ENCODE measurements around the gene LRRC9.
"Not testable (repeated sequence)": the region's sequence is repeated elsewhere in the genome, so short reads cannot be mapped to it uniquely, and the experiment has no call there.

LRRC9 gene

DNA sequence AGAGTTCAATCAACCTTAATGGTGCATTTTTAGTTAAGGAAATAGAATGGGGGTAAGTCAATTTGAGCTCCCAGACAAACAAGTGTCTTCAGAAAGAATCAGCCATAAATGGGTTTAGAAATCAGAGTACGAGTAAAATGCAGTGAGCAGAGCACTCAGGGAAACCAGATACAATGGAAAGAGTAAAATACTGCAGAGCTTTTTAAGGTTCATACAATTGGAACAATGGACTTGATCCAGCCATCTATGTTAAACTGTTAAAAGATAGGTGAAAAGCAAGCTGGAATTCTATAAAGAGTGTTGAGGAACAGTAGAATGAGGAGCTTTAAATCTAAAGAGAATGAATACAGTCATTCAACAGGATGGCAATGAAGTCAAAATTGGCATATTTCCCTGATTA lies 147.9 kb downstream of the LRRC9 start:
- no peak for DNase-seq

DNA sequence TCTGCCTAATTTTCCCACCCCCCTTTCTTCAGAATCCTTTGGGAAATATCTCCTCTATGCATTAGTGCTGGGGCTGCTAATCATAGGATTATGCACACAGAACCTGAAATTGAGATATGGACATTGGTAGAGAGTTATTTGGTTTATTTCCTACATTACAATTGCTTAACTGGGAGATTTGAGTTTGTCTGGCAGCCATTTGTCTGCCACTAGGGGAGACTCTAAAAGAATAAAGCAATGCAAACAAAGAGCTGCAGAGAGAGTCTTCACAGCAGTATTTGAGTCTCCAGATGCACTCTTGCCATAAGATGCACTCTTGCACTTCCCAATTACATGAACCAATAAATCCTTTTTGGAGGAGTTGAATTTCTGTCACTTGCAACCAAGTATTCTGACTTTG lies 159.8 kb downstream of the LRRC9 start:
- no peak for DNase-seq

DNA sequence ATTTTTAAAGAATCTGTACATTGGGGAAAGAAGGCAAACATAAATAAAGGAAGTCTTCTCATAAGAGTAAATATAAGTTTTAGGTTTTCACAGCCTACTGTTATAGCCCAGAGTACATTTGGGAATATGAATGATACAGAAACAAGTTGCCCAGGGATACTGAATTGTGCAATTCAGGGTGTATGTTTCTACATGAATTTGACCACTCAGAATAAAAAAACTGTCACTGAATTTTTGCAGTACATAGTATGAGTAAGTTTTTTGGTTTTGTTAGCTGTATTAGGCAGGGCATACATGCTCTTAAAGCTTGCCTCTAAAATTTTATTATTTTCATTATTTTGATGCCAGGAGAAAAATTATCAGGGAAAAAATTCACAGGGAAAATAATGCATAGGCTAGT lies 165.1 kb downstream of the LRRC9 start:
- no peak for DNase-seq

DNA sequence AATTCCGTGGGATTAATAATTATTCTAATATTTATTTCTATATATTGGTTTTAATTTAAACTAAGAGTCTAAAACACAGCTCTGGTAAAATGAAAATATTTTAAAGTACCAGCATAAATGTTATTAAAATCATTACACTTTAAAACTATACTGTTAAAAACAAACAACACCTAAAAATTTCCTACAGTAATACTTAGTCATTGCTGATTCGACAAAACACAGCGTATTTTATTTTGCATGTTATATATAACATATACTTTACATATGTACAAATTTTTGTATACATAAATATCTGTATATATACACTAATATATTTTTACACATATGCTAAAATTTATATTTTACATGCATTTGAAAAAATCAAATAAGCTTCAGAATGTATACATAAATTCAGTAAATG lies 165.7 kb downstream of the LRRC9 start:
- no peak for DNase-seq

DNA sequence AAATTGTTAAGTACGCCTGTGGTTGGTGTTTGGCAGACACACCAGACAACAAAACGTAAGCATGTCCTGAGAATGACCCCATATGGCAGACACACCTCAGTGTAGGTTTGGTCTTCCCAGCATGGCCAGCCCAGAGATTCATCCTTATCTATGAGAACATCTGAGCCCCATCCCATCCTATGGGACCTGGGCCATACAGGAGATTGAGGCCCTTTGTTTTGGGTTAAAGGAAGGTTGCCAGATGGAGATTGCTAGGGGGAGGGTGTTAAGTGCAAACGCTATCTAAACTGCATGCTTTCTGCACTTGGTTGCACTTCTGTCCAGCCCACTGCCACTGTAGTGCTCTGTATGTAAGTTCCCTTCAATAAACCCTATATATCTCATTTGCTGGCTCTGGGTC lies 167.7 kb downstream of the LRRC9 start:
- DNase-seq = no peak

DNA sequence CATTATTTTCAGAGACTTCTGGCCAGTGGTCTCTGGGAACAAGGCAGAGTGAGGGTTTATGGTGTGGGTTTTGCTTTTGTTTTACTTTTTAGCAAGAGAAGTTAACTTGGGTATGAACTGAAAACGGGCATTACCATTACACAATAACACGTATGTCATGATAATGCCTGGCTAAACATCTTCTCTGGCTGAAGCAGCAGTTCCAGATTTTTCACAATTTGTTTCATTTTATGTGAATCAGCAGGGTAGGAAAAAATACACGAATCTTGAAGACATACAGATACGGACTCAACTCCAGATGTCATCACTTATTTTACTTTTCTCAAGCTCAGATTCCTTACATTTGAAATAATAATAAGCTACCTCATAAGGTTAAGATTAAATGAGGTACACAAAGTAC lies 169.3 kb downstream of the LRRC9 start:
- no peak for DNase-seq

DNA sequence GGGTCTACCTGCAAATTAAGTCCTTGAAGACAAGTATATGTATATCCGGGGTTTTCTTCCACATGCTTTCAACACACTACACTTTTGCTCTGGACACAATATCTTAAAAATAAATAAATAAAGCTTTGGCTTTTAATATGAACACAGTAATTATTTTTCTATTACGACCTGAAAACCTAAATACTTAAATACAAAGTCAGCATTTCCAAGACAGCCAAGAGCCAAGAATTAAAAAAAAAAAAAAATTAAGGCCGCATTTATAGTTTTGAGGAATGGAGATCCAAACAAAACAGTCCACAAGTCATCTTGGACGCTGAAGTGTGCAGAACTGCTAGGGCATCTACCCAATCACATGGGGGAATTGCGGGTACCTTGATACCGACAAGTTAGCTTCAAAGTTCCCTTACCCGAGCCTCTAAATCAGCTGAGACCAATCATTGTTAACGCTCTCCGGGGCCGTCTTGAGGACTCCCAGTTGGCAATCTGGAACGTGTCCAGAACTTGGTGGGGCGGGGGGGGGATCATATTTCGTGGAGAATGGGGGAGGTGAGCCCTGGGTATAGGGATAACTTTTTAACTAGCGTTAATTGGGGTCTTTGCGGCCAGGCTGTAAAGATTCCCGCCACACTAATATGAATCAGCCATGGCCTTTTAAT lies 171.0 kb downstream of the LRRC9 start:
- peak; percentile 55 for DNase-seq

DNA sequence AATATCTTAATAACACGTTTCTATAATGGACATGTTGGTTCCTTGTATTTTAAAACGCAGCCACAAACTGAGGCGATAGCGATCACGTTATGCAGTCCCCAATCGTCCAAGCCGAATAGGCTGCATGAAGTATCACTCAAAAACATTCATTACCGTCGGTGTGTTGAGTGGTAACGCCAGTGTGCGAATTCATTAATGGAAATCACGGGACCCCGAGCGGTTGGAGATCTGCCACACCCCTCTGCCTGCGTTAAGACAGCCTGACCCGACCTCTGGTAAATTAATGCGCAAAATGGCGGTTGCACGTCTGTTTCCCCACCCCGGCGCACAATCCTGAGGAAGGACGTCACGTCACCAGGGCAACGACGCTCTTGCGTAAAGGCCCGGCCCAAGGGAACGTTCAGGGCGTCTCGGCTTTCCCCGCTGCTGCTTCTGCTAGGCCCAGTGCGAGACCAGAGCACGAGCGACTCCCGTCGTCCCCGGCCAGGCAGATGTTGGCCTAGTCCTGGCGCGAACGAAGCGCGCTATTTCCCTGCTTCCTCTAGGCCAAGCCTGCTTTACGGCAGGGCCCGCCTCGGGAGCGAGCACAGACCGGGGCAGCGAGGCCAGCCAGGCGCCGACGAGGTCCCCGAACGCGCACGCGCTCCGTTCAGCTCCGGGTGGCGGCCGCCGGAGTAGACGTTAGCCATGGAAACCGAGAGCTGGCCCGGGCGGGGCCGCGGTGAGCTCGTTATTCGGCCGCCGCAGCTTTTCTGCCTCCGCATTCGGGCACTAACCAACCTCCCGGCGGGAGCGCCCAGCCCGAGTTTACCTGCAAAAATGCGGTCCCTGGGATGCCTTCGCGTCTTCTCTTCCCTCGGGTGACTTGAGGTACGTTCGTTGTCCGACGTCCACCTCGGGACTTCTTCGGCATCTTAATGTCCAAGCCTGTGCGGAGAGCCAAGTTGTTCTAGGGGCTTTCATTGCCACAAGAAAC lies 171.9 kb downstream of the LRRC9 start, which contains the start of gene PCNX4:
Gene PCNX4, plus strand, starts transcription at position 374 of the 976 bp plus-strand sequence. CDS start 15,716 bp downstream, outside the sequence.
- DNase-seq = peak; percentile 93

DNA sequence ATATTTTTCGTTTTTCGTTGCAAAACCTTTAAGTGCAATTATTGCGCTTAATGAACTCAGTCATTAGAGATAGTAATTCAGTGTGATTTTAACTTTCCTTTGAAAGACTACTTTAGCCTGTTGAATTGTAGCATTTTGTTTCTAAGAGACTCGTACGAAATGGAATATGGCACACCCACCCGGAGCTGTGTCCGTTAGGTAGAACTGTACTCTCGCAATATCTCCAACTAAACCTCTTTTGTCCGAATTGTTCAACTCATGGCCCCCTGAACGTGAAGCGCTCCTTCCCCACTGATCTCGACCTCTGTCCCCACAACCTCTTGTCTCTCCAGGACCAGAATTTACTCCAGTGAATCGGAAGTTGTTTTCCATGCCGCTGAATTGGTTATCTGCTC lies 172.6 kb downstream of the LRRC9 start:
- DNase-seq = peak; percentile 57

DNA sequence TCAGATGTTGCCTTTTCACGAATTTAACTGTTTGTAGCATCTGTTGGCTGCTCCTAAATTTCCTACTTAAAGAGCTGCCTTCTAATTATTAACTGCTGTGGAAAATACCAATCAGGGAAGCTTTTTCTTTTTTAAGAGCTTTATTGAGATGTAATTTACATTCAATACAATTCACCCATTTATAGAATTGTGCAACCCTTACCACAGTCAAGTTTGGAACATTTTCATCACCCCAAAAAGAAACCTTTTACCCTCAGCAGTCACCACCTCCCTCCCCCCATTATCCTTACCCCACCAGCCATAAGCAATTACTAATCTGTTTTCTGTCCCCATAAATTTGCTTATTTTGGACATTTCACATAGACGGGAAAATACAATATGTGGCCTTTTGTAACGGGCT lies 173.1 kb downstream of the LRRC9 start:
- DNase-seq = no peak

DNA sequence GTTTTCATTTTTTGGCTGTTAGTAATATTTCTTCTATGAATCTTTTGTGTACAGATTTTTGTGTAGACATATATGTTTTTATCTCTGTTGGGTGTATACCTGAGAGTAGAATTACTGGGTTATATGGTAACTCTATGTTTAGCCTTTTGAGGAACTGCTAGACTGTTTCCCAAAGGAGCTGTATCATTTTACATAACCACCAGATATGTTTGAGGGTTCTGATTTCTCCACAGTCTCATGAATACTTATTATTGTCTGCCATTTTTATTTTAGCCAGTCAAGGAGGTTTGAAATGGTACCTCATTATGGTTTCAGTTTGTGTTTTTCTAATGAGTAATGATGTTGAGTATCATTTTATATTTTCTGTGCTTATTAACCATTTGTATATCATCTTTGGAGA lies 173.7 kb downstream of the LRRC9 start:
- no peak for DNase-seq

DNA sequence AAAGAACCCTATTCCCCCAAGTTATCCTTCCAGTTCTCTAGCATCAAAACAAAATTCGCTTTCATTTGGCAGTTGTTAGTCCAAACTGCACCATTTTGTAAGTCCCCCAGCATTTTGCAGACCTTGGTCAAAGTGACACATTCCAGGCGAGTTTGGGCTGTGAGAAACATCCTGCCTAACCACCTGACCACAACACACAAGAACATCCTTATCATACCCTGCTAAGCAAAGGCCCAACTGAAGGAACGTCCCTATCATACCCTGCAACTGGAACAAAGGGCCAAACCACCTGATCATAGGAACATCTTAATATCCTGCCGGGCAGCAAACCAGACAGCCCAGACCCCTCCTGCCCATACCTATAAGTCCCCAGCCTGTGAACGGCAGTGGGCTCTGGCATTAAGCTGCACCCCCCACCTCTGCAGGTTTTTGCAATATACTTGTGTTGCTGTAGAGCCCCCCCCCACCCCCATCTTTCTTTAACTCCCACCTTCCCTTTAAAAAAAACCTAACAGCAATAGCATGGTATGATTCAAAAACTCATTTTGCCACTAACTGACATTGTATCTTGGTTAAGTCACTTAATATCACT lies 174.5 kb downstream of the LRRC9 start:
- no peak for DNase-seq

DNA sequence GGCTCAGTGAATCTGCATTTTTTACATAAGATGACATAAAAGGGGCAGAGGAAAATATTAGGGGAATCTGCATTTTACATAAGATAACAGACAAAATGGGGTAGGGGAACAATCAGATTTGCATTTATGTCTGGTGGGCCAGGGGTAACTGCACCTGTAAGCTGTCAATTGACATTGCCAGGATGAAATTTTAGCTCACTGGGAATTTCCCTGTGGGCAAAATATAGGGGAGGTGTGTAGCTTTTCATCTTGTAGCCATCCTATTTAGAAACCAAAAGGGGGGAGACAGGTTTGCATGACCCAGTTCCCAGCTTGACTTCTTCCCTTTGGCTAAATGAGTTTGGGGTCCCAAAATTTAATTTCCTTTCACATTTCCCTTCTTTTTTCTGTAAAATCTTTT lies 175.3 kb downstream of the LRRC9 start:
- DNase-seq = no peak

DNA sequence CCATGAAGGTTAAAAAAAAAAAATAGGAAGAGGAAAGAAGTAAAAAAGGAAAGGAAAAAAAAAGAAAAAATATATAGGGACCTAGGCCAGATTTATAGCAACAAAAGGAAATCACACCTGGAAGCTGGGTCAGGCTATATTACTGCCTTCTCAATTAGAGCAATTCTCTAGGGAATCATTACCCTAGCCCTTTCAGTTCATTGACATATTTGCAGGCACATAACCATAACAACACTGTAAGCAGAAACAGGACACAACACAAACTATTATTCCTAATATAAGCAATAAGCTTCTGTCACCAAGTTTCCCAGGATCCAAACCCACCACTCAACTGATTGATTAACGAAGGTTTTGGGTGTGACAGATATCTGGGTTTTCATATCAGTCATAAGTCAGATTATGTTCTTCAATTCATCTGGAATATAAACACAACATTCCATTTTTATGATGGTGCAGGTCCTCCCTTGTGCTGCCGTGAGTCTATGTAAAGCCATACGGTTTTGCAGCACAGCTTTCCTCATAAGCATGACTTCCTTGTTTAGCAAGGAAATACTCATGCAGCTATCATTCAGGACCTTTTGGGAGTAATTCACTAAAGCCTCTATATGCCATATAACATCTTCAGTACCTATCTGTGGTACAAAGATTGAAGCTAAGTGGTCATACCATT lies 176.0 kb downstream of the LRRC9 start:
- no peak for DNase-seq

DNA sequence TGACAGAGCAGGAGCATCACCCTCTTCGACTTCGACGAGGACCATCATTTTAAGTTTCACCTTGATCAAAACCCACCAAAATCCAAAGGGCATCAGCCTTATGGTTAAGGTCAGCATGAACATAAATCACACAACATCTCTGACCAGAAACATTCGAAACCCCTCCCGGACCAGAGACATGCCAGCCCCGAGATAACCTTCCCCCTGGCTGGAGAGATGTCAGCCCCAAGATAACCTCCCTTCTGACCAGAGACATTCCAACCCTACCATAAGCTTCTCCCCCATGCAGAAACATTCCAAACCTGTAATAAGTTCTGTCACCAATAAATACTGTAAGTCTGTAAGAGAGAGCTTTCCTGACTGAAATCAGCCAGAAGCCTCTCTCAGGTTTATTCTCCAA lies 178.0 kb downstream of the LRRC9 start:
- DNase-seq = no peak

DNA sequence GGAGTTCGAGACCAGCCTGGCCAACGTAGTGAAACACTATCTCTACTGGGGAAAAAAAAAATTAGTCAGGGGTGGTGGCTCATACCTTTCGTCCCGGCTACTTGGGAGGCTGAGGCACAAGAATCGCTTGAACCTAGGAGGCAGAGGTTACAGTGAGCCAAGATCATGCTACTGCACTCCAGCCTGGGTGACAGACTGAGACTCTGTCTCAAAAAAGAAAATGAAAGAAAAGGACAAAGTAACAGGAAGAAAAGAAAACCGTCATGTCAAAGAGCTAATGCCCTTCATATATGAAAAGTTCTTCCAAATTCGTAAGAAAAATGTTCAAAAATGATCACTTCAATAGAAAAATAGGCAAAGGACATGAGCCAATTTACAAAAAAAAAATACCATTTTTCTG lies 179.9 kb downstream of the LRRC9 start:
- DNase-seq = not testable (repeated sequence)

DNA sequence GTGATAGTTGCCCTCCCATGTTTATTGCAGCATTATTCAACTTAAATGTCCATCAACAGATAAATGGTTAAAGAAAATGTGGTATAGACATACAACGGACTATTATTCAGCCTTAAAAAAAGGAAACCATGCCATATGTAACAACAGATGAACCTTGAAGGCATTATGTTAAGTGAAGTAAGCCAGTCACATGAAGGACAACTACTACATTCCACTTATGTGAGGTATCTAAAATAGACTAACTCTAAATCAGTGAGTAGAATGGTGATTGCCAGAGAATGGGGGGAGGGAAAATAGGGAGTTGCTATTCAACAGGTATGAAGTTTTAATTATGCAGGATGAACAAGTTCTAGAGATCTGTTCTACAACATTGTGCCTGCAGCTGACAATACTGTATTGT lies 181.8 kb downstream of the LRRC9 start:
- DNase-seq = no peak

DNA sequence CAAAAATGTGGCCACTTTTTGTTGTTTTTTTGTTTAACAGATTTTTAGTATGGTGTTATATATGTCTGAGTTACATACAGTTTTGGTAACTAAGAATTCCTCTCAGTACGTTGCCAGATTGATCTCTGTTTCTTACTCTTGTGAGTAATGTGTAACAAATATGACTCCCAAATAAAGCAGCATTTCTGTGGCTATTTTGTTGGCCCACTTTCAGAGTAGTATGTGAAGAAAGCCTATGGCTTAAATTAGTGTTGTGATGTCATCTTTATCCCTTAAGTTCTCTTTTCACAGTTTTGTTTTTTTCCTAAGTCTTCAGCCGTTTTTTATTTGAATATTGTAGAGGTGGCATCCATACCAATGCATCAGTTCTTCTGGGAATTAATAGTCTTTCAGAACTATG lies 182.4 kb downstream of the LRRC9 start:
- DNase-seq = no peak

DNA sequence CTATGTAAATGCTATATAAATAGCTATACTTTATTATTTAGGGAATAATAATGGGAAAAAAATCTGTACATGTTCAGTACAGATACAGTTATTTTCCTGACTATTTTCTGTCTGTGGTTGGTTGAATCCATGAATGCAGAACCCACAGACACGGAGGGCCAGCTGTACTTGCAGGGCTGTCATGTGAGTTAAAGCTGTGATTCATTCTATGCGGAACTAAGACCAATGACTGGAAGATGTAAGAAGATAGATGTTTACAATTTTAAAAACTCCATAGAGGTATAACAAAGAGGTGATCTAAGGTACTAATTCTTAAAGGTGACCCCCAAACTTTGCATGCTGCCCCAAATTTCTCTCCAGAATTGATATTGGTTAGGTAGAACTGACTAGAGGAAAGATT lies 186.4 kb downstream of the LRRC9 start:
- DNase-seq = no peak

DNA sequence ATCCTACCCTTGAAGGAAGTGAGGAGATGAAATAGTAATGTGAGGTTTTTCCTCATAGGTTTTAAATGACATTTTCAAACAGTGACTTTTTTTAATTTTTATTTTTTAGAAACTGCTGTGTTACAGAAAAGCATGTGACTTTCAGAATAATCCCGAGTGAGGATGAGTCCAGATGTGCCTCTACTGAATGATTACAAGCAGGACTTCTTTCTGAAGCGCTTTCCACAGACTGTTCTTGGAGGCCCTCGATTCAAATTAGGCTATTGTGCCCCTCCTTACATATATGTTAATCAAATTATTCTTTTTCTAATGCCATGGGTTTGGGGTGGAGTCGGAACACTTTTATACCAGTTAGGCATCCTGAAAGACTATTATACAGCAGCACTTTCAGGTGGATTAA lies 187.5 kb downstream of the LRRC9 start:
- no peak for DNase-seq

DNA sequence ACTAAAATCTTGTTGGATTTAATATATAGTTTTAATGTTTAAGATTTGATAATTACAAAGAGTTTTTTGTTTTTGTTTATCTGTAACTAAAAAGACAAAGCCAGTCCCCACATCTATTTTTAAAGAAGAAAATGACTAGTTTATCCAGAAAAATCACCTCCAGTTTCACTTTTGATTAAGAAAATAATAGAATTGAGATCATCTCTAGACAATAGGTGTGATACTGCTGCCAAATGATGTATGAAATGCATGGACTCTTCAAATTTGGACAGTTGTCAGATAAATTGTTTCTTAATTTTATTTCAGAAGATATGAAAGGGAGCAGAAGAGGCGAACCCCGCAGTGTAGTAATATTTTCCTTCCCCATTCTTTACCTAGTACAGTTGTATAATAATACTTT lies 191.8 kb downstream of the LRRC9 start:
- DNase-seq = no peak

Measured in activated CD8-positive, alpha-beta memory T cell treated with anti-CD3 and anti-CD28 coated beads, Interleukin-2, amount 50 U/mL, for 48 hours (primary cell).